ENCODE measurements around the gene KCNJ11. TPM values are rescaled to one million over a fixed set of nuclear protein-coding genes. Genes with fewer than 3 reads are reported as not detected.

The KCNJ11 gene
- polyA plus RNA-seq, 1 donor (not counting 4 experiments of a cell fraction or from before 2014, with no cell fraction given), result 0.03 TPM

DNA sequence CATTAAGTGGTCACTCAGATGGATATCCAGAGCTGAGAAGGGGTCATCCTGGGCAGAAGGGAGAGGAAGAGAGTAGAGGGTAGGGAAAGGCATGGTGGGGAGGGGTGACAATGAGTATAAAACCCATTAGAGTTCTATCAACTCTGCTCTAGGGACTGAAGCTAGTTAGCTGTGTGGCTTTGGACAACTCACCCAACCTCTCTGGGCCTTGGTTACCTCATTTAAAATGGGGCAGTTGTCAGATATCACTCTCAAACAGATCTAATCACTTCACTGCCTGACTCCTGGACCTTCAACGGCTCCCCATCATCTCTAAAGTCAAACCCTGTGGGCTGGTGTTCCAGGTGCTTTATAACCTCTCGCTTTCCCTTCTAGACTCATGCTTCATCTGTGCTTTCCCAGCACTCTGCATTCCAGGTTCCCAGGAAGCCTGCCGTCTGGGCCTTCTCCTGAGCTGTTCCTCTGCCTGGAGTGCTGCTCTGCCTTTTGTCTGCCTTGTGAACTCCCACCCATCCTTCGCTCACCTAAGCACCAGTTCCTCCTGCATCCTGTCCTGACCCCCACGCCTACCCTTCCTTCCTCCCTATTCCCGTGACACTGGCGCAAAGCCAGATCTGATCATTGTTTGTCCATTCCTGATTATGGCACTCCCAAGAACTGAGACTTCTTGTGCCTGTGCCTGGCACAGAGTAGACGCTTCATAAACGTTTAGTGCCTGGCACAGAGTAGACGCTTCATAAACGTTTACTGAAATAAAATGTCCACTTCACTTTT is 22.3 kb upstream of the KCNJ11 start:
- Histone ChIP-seq H3K9me3 (ENCODE audit: control insufficient read depth, low read depth, low read length) (no peaks in the 10 kb centered on the region), H3K4me2 (ENCODE audit: control insufficient read depth, extremely low read depth, insufficient read depth, low read depth, low read length) (no peak overlapping the region), H3K4me1 (ENCODE audit: control insufficient read depth, extremely low read depth, insufficient read depth, low read length) (no peaks in the 10 kb centered on the region), H3K4me3 (ENCODE audit: control insufficient read depth in 2 of 3, extremely low read depth in 1 of 3, insufficient read depth in 2 of 3, low read depth in 1 of 3, low read length in 3 of 3) (no peak overlapping the region), H4K20me1 (ENCODE audit: control insufficient read depth, extremely low read depth, insufficient read depth, low read length) (no peaks in the 10 kb centered on the region), H3K9ac (ENCODE audit: control insufficient read depth, extremely low read depth, insufficient read depth, low read length) (no peak overlapping the region), H3K9me1 (ENCODE audit: control insufficient read depth, extremely low read depth, insufficient read depth, low read length) (no peaks in the 10 kb centered on the region), H3K27ac (ENCODE audit: control insufficient read depth, insufficient read depth, low read length) (no peak overlapping the region), H3K27me3 (ENCODE audit: control insufficient read depth, extremely low read depth, insufficient read depth, low read length) (peaks cover 15% of the 10 kb centered on the region), H2AFZ (ENCODE audit: control insufficient read depth, low read length) (no peak overlapping the region), H3K36me3 (ENCODE audit: control insufficient read depth in 2 of 2, extremely low read depth in 1 of 2, insufficient read depth in 2 of 2, low read length in 2 of 2) (no peaks in the 10 kb centered on the region), H3K79me2 (ENCODE audit: control insufficient read depth, insufficient read depth, low read length) (no peaks in the 10 kb centered on the region)
- TF ChIP-seq, protein P1, sequence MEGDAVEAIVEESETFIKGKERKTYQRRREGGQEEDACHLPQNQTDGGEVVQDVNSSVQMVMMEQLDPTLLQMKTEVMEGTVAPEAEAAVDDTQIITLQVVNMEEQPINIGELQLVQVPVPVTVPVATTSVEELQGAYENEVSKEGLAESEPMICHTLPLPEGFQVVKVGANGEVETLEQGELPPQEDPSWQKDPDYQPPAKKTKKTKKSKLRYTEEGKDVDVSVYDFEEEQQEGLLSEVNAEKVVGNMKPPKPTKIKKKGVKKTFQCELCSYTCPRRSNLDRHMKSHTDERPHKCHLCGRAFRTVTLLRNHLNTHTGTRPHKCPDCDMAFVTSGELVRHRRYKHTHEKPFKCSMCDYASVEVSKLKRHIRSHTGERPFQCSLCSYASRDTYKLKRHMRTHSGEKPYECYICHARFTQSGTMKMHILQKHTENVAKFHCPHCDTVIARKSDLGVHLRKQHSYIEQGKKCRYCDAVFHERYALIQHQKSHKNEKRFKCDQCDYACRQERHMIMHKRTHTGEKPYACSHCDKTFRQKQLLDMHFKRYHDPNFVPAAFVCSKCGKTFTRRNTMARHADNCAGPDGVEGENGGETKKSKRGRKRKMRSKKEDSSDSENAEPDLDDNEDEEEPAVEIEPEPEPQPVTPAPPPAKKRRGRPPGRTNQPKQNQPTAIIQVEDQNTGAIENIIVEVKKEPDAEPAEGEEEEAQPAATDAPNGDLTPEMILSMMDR (optimal IDR thresholded peaks at IDR 0.05 in 1 of 3, IDR thresholded peaks at IDR 0.05 in 1 of 3, conservative IDR thresholded peaks at IDR 0.05 in 1 of 3; ENCODE audit: extremely low read depth in 1 of 3, insufficient read depth in 2 of 3, low read length in 3 of 3), result no peak
- TF ChIP-seq EZH2 (IDR thresholded peaks at IDR 0.05; ENCODE audit: low read length), result no peak
- FAIRE-seq (no peak), DNase-seq (ENCODE audit: low read depth, low spot score) (no peak)
- dilution Hi-C loops (cut with MboI; ENCODE audit: extremely low pct_ligation_motif_present, low sequenced_read_pairs), result no loop called here

DNA sequence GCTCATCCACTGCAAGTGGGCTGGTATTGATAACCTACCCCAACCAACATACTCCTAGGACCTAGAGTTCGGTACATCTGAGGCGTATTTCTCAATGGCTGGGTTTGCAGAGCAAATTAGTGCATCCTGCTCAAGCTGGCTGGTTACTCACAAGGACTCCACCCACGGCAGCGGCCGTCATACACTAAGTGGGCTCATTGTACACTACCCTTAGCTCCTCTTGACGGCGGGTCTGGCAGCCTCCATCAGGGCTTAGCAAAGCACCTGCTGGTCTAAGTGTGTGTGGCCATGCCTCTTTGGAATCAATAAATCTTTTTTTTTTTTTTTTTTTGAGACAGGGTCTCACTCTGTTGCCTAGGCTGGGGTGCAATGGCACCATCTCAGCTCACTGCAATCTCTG is 20.2 kb upstream of the KCNJ11 start:
- H2AFZ ChIP-seq (ENCODE audit: control insufficient read depth, low read length), result no peak overlapping the region
- H3K27ac ChIP-seq (ENCODE audit: control insufficient read depth, insufficient read depth, low read length), result no peak overlapping the region
- no peaks in the 10 kb centered on the region for H3K9me3 ChIP-seq (ENCODE audit: control insufficient read depth, low read depth, low read length)
- peaks cover 4% of the 10 kb centered on the region for H3K27me3 ChIP-seq (ENCODE audit: control insufficient read depth, extremely low read depth, insufficient read depth, low read length)
- H3K4me2 ChIP-seq (ENCODE audit: control insufficient read depth, extremely low read depth, insufficient read depth, low read depth, low read length), result no peak overlapping the region
- no peaks in the 10 kb centered on the region for H3K79me2 ChIP-seq (ENCODE audit: control insufficient read depth, insufficient read depth, low read length)
- no peaks in the 10 kb centered on the region for H3K36me3 ChIP-seq (ENCODE audit: control insufficient read depth in 2 of 2, extremely low read depth in 1 of 2, insufficient read depth in 2 of 2, low read length in 2 of 2)
- no peak overlapping the region for H3K9ac ChIP-seq (ENCODE audit: control insufficient read depth, extremely low read depth, insufficient read depth, low read length)
- no peak for TF ChIP-seq EZH2 (IDR thresholded peaks at IDR 0.05; ENCODE audit: low read length)
- TF ChIP-seq, protein P1 (optimal IDR thresholded peaks at IDR 0.05 in 1 of 3, IDR thresholded peaks at IDR 0.05 in 1 of 3, conservative IDR thresholded peaks at IDR 0.05 in 1 of 3; ENCODE audit: extremely low read depth in 1 of 3, insufficient read depth in 2 of 3, low read length in 3 of 3), result no peak
- no peaks in the 10 kb centered on the region for H3K4me1 ChIP-seq (ENCODE audit: control insufficient read depth, extremely low read depth, insufficient read depth, low read length)
- no peak for FAIRE-seq
- no peak overlapping the region for H3K4me3 ChIP-seq (ENCODE audit: control insufficient read depth in 2 of 3, extremely low read depth in 1 of 3, insufficient read depth in 2 of 3, low read depth in 1 of 3, low read length in 3 of 3)
- dilution Hi-C loops (cut with MboI; ENCODE audit: extremely low pct_ligation_motif_present, low sequenced_read_pairs), result no loop called here
- no peaks in the 10 kb centered on the region for H4K20me1 ChIP-seq (ENCODE audit: control insufficient read depth, extremely low read depth, insufficient read depth, low read length)
- no peaks in the 10 kb centered on the region for H3K9me1 ChIP-seq (ENCODE audit: control insufficient read depth, extremely low read depth, insufficient read depth, low read length)
- no peak for DNase-seq (ENCODE audit: low read depth, low spot score)
